Measurements from ENCODE around the gene EFHB. TPM values are rescaled to one million over a fixed set of nuclear protein-coding genes. Genes with fewer than 3 reads are reported as not detected.

Gene EFHB, protein sequence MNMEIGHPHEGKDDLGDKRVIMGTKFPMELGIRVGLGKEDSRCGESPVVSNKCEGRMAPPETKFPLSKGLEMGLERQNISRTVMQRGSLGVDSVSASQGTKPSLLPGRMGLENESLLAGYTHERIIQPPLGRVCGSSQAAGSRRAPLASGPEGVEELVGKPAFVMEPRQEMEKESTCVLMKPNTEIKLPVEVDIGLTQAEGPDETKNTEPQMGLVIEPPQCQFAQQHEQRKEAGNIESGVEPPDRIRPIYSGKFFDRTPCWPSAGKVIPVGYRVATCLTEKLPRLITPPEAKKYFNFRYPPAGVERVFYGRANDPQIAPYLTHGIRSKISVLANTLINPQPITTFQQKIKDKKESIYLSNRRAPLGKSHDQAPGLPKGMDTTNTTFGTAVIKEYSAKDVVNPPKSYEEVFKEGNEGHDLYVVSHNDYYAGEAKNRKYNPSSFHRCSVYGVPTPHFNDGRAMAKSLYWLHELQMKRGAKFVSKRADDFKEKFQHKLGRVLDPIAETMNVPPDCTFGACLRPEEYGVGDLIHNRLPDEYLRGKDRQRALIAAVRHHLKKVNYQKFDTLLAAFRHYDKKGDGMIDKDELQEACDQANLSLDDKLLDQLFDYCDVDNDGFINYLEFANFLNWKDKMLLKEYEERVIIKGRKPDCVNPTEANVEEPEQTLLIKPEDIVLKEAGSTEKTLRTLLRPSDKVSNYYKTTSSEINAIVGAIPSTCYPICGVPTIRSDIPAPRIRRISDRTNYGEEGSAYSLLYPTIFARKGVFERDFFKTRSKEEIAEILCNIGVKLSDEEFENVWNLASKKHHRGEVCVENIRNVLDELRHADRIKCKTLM
- 1 to 10 TPM in 1 of 4 donors, under 1 TPM in 1, not detected in 2; 0.27 to 2.4 TPM for total RNA-seq

GRCh38 chr3:19934098-19934566, at the start of gene EFHB:
Gene EFHB, minus strand, starts transcription at chr3:19934217. Its CDS starts 199 bp downstream, at chr3:19934018.
- WGBS, 2 donors (ENCODE audit: low coverage in 1 of 2), result 35 to 37% methylated on average over 3 to 4 of the region's 5 CpGs
- no peaks in the 10 kb centered on the region for H3K9me3 ChIP-seq
- no peaks in the 10 kb centered on the region for H3K36me3 ChIP-seq
- no peak within 1 kb of the TSS for H3K27ac ChIP-seq
- TF ChIP-seq CTCF (IDR thresholded peaks at IDR 0.05), result no peak
- no peak for TF ChIP-seq POLR2A (IDR thresholded peaks at IDR 0.05)
- TF ChIP-seq POLR2AphosphoS5 (IDR thresholded peaks at IDR 0.05), result no peak
- no peak for TF ChIP-seq EP300 (IDR thresholded peaks at IDR 0.05)
- no peak within 1 kb of the TSS for H3K4me3 ChIP-seq
- peaks cover 8% of the 10 kb centered on the region for H3K27me3 ChIP-seq
- no peak for ATAC-seq
- no peaks in the 10 kb centered on the region for H3K4me1 ChIP-seq

GRCh38 chr3:19972054-19972453, 38.0 kb upstream of the EFHB start:
- no peak for TF ChIP-seq POLR2AphosphoS5 (IDR thresholded peaks at IDR 0.05)
- no peak for TF ChIP-seq CTCF (IDR thresholded peaks at IDR 0.05)
- no peak for TF ChIP-seq POLR2A (IDR thresholded peaks at IDR 0.05)
- no peak for TF ChIP-seq EP300 (IDR thresholded peaks at IDR 0.05)
- WGBS, 2 donors (ENCODE audit: low coverage in 1 of 2), result 51 to 54% methylated on average over 2 to 3 of the region's 3 CpGs
- H3K9me3 ChIP-seq, result no peaks in the 10 kb centered on the region
- ATAC-seq, result no peak
- H3K27ac ChIP-seq, result no peak overlapping the region
- no peak overlapping the region for H3K4me3 ChIP-seq
- peaks cover 0 to 37% (median 0%) of the 10 kb centered on the region in 3 donors for H3K4me1 ChIP-seq
- H3K36me3 ChIP-seq, result peaks cover 4 to 32% of the 10 kb centered on the region in 2 donors
- H3K27me3 ChIP-seq, result no peaks in the 10 kb centered on the region

DNA sequence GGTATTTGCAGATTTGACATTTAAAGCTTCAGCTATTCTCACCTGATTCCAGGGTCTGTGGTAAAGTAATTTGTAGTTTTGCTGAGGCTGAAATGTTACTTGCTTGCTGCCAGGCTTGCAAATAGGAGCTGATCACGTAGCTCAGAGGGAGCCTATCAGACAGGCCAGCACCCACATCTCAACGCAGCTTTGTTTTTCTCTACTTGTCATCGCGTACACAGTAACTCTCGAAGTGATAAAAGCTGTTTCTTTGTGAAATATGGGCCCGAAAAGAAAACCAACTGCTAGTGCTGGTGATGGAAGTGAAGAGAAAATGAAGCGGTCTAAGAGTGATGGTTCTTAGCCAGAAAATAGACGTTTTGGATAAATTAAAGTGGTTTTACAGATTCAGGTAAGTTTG, 36.3 kb upstream of the EFHB start:
- no peaks in the 10 kb centered on the region for H3K27me3 ChIP-seq
- peaks cover 0 to 15% of the 10 kb centered on the region in 2 donors for H3K36me3 ChIP-seq
- no peaks in the 10 kb centered on the region for H3K9me3 ChIP-seq
- TF ChIP-seq EP300 (IDR thresholded peaks at IDR 0.05) (no peak), POLR2AphosphoS5 (IDR thresholded peaks at IDR 0.05) (no peak), CTCF (IDR thresholded peaks at IDR 0.05) (no peak), POLR2A (IDR thresholded peaks at IDR 0.05) (no peak)
- H3K4me1 ChIP-seq, result peaks cover 0 to 45% (median 0%) of the 10 kb centered on the region in 3 donors
- H3K4me3 ChIP-seq, result no peak overlapping the region
- 53 to 61% methylated on average over 7 to 8 of the region's 8 CpGs for WGBS, 2 donors (ENCODE audit: low coverage in 1 of 2)
- H3K27ac ChIP-seq, result no peak overlapping the region
- ATAC-seq, result no peak

DNA sequence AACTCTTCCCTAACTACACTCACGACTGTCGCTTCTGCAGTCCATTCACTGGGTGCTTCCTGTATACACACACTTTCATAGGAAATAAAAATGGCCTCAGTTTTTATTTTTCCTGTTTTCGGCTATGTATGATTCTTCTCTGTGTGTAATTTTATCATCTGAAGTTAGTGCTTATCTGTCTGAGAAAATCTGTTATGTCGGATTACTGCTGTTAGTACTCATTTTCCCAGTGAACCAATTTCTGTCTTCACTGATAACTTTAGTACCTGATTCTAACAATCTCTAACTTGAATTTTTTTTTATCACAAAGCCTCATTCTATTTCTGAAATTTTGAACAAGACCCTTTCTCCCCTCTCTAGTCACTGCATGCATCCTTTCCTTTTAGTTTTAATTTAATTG, 33.8 kb upstream of the EFHB start:
- 78 to 89% methylated on average over 4 of the region's 4 CpGs for WGBS, 2 donors (ENCODE audit: low coverage in 1 of 2)
- no peak for ATAC-seq

More for the DNA sequence above, 33.8 kb upstream of the EFHB start:
- TF ChIP-seq CTCF (IDR thresholded peaks at IDR 0.05), result no peak
- TF ChIP-seq POLR2AphosphoS5 (IDR thresholded peaks at IDR 0.05), result no peak
- no peak for TF ChIP-seq POLR2A (IDR thresholded peaks at IDR 0.05)
- TF ChIP-seq EP300 (IDR thresholded peaks at IDR 0.05), result no peak
- Histone ChIP-seq H3K4me1 (peaks cover 0 to 58% (median 0%) of the 10 kb centered on the region in 3 donors), H3K9me3 (no peaks in the 10 kb centered on the region), H3K36me3 (no peaks in the 10 kb centered on the region), H3K27ac (no peak overlapping the region), H3K4me3 (no peak overlapping the region), H3K27me3 (no peaks in the 10 kb centered on the region)
